Chondrocyte (in vitro differentiated cells): Measurements from ENCODE around the gene MACROD2. TPM values are rescaled to one million over a fixed set of nuclear protein-coding genes. Genes with fewer than 3 reads are reported as not detected.

Source experiments
- DNase-seq: peaks from one replicate; pipeline ENCODE4 v3.0.0; 2021; ENCODE audit warnings: mixed read lengths, low spot score
- H3K27ac Mint-ChIP-seq: one replicate; pipeline ENCODE4 v1.8.0; 2021; ENCODE audit warnings: mild to moderate bottlenecking, moderate library complexity, mixed read lengths; ENCODE audit not compliant: unreplicated experiment
- H3K27me3 Mint-ChIP-seq: 2 replicates; pipeline ENCODE4 v1.8.0; 2021; ENCODE audit warnings: low read depth, mixed read lengths
- H3K36me3 Mint-ChIP-seq: 2 replicates; pipeline ENCODE4 v1.8.0; 2021; ENCODE audit warnings: low read depth, mixed read lengths
- H3K4me1 Mint-ChIP-seq: 2 replicates; pipeline ENCODE4 v1.8.0; 2021; ENCODE audit warnings: low read depth, mild to moderate bottlenecking, mixed read lengths
- H3K4me3 Mint-ChIP-seq: one replicate; pipeline ENCODE4 v1.8.0; 2021; ENCODE audit warnings: mild to moderate bottlenecking, moderate library complexity, mixed read lengths; ENCODE audit not compliant: unreplicated experiment
- H3K9me3 Mint-ChIP-seq: 2 replicates; pipeline ENCODE4 v1.8.0; 2021; ENCODE audit warnings: low read depth, mixed read lengths
- total RNA-seq: library from RNA; stranded (reverse); gene quantifications from 3 replicates; pipeline ENCODE4 v1.2.1, GENCODE V29; 2021
- TF ChIP-seq, protein P1 (sequence below): fragments of 200-600 bp; sonication (generic); IDR thresholded peaks from 2 replicates; pipeline ENCODE4 v1.5.0; 2021; ENCODE audit warnings: antibody characterized with exemption, mild to moderate bottlenecking, moderate library complexity

MACROD2 gene
- total RNA-seq, 1 donor from 2014 or later, result 3.2 TPM

DNA sequence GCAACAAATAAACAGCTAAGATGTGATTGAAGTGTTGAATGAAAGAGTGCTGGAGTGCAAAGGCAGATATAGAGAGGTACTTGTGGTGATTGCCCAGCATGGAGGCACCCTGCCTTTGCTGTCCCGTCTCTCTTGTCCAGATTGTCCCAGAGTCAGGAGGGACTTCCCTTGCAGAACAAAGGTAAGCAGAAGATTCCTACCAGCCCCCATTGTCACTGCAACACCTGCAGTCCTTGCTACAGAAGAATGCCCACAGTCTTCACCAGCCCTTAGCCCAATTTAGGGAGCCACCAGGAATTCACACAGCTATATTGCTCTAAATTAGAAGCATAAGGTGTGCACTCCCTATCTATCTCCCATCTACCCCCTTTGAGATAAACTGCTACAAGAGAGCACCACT lies 2086.1 kb downstream of the MACROD2 start:
- DNase-seq, result no peak
- no peak overlapping the region for H3K4me3 Mint-ChIP-seq
- H3K9me3 Mint-ChIP-seq, result peaks cover 8% of the 10 kb centered on the region
- TF ChIP-seq, protein P1, sequence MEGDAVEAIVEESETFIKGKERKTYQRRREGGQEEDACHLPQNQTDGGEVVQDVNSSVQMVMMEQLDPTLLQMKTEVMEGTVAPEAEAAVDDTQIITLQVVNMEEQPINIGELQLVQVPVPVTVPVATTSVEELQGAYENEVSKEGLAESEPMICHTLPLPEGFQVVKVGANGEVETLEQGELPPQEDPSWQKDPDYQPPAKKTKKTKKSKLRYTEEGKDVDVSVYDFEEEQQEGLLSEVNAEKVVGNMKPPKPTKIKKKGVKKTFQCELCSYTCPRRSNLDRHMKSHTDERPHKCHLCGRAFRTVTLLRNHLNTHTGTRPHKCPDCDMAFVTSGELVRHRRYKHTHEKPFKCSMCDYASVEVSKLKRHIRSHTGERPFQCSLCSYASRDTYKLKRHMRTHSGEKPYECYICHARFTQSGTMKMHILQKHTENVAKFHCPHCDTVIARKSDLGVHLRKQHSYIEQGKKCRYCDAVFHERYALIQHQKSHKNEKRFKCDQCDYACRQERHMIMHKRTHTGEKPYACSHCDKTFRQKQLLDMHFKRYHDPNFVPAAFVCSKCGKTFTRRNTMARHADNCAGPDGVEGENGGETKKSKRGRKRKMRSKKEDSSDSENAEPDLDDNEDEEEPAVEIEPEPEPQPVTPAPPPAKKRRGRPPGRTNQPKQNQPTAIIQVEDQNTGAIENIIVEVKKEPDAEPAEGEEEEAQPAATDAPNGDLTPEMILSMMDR, result no peak
- H3K36me3 Mint-ChIP-seq, result no peaks in the 10 kb centered on the region
- no peaks in the 10 kb centered on the region for H3K4me1 Mint-ChIP-seq
- H3K27me3 Mint-ChIP-seq, result peaks cover 4% of the 10 kb centered on the region
- no peak overlapping the region for H3K27ac Mint-ChIP-seq

DNA sequence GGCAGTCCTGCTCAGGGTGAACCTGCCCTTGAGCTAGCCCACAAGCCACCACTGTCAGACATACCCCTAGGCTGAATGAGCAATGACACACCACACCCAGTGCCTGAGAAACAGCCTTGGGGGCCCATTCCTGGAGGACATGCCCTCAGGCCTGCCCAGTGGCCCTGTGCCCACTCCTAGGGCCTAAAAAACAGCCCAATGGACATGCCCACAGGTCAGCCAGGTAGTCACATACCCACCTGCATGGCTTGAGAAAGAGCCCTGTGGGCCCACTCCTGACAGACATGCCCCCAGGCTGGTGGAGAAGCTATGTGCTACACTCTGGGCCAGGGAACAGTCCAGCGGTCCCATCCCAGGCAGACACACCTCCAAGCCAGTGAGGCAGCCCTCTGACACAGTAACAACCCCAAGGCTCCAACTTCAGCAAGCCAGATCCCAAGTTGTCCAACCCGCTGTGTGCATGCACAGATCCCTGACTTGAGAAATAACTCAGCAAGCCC lies 2086.8 kb downstream of the MACROD2 start:
- TF ChIP-seq, protein P1, result no peak
- Mint-ChIP-seq H3K36me3 (no peaks in the 10 kb centered on the region), H3K27me3 (peaks cover 4% of the 10 kb centered on the region), H3K4me3 (no peak overlapping the region), H3K27ac (no peak overlapping the region), H3K4me1 (no peaks in the 10 kb centered on the region), H3K9me3 (peaks cover 13% of the 10 kb centered on the region)
- no peak for DNase-seq

DNA sequence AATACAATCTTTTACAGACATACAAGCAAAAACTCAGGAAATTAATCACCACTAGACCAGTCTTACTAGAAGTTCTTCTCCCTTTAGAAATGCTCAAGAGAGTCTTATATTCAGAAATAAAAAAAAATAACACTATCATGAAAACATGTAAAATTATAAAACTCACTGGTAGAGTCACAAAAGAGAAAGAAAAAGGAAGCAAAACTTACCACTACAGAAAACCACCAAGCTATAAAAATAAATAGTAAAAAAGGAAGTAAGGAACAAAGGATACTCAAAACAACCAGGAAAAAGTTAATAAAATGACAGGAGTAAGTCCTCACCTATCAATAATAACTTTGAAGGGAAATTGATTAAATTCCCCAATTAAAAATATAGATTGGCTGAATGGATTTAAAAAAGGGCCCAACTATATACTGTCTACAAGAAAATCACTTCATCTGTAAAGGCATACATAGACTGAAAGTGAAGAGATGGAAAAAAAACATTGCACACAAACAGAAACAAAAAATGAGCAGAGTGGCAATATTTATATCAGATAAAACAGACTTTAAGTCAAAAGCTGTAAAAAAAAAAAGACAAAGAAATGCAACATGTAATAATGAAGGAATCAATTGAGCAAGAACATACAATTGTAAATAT lies 2088.4 kb downstream of the MACROD2 start:
- Mint-ChIP-seq H3K27ac (no peak overlapping the region), H3K36me3 (no peaks in the 10 kb centered on the region), H3K4me3 (no peak overlapping the region), H3K4me1 (no peaks in the 10 kb centered on the region), H3K27me3 (peaks cover 4% of the 10 kb centered on the region), H3K9me3 (peaks cover 21% of the 10 kb centered on the region)
- TF ChIP-seq, protein P1, result no peak
- no peak for DNase-seq

DNA sequence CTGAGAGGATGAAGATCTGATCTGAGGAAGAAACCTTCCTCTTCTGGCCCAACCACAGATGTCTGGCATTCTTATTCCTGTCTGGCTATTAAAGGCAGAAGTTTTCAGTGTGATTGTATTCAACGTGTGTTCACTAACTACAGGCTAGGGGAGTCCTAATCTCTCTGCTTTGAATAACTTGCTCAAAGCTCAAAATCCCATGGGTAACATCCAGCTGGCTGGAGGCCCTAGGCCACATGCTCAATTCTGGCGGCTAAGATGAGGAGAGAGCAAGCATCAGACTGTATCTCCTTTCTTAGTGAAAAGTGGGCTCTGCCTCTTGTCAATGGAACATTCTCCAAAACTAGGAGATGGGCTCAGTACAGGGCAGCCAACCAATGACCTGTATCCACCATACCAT lies 2099.9 kb downstream of the MACROD2 start:
- DNase-seq, result no peak
- Mint-ChIP-seq H3K27me3 (no peaks in the 10 kb centered on the region), H3K27ac (no peak overlapping the region), H3K4me3 (no peak overlapping the region), H3K36me3 (no peaks in the 10 kb centered on the region), H3K4me1 (no peaks in the 10 kb centered on the region), H3K9me3 (peaks cover 16% of the 10 kb centered on the region)
- TF ChIP-seq, protein P1, result no peak

DNA sequence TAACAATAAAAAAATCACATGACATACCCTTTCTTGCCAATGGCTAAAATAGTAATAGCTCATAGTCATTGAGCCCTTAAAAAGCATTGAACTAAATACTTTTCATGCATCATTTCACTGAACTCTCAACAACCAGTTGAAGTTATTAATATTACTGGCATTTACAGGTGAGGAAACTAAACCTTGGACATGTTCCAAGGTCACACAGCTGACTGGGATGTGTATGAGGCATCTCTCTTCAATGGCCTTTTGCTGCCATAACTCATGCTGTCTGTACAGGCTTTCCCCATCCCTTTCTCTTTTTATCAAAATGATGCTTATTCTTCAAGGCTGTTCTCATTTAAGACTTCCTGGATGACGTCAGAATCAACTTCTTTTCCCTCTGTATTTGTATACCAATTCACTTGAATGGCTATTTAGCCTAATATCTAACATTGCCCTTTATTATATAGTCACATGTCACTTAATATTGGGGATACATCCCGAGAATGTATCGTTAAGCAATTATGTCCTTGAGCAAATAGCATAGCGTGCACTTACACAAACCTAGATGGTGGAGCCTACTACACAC lies 2101.5 kb downstream of the MACROD2 start:
- TF ChIP-seq, protein P1, result no peak
- Mint-ChIP-seq H3K27me3 (peaks cover 5% of the 10 kb centered on the region), H3K4me3 (no peak overlapping the region), H3K36me3 (no peaks in the 10 kb centered on the region), H3K9me3 (peaks cover 6% of the 10 kb centered on the region), H3K27ac (no peak overlapping the region), H3K4me1 (no peaks in the 10 kb centered on the region)
- no peak for DNase-seq
